GM21390 (cell line): ENCODE results near the gene RARG.

Experiments used
- ATAC-seq: cut with Tn5 transposase; IDR thresholded peaks from one replicate; pipeline ENCODE4 v1.9.1; 2021; ENCODE audit not compliant: unreplicated experiment

The RARG gene

GRCh38 chr12:53245286-53245685 is 13.3 kb upstream of the RARG start:
- ATAC-seq: no peak

DNA sequence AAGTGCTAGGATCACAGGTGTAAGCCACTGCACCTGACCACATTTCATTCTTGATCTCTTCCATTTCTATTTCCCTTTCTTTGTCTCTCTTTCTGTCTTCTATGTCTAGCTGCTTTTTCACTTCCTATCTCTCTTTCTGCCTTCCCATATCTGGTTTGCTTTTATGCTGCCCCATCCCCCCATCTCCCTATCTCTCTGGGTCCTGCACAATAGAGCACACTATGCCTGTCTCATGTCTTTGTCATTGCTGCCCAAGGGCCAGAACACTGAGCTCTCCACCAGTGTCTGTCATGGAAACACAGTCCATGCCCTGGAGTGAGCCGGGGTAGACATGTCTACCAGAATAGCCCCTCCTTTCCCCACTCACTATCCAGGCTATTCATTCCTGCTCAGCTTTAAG is 12.3 kb upstream of the RARG start:
- ATAC-seq: no peak

DNA sequence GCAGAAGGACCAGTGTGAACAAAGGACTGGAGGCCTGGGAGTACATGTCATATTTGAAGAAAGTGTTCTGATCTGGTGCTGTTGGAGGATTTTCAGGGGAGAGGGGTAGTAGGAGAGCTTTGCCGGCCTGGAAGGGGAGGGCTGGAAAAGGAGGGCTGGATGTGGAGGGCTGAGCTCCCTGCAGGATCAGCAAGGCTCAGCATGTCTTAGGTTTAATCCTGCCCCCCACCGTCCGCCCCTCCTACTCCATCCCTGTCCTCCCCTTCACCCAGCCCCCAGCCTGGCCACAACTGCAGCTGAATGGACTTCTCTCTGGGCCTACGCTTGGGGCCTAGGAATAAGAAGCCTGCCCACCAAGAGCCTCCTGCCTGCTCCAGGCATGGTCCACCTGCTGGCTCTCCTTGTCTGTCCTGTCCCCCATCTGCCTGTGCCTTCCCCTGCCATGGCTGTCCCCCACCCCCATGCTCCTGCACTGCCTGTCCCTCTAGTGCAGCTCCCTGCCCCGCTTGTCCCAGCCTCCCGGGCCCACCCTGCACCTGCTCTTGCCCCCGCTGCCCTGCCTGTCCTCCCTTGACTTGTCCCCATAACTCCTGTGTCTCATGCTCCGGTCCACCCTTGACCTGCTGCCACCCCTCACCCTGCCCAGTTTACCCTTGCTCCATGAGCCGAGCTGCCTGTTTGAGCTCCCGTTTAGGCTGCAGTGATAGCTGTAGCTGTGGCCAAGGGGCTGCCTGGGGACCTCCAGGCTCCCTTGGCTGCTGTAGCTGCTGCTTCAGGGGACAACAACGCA is 9.8 kb upstream of the RARG start:
- ATAC-seq: no peak

- ATAC-seq: no peak
Observed at GRCh38 chr12:53239643-53240258, 7.7 kb upstream of the RARG start.

DNA sequence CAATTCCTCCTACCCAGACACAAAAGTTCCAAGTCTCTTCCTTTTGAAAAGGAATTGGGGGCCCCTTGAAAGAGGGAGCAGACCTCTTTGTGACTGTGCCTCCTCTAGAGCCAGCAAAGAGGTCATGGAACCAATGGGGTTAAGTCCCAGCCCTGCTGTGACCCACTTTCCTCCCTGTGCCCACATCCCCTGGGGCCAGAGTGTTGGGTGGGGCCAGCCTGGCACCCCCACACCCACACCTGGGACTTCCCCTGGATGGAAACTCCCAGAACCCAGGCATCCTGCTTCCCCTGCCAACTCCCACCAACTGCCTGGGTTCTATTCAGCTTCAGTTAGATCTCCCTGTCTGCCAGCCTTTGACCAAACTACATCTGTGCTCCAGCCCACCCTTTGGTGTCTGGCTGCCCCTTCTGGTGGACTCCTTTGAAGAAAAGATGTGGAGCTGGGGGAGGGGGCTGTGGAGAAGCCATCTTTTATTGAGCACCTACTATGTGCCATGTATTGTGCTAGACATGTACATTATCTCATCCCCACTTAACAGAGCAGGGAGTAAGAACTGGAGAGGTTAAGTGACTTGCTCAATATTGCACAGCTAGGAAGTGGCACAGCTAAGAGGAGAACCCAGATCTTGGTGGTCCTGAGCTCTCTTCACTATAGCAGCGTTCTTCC is 4.6 kb upstream of the RARG start:
- no peak for ATAC-seq

- no peak for ATAC-seq
Observed at GRCh38 chr12:53235742-53236442, 3.9 kb upstream of the RARG start.

DNA sequence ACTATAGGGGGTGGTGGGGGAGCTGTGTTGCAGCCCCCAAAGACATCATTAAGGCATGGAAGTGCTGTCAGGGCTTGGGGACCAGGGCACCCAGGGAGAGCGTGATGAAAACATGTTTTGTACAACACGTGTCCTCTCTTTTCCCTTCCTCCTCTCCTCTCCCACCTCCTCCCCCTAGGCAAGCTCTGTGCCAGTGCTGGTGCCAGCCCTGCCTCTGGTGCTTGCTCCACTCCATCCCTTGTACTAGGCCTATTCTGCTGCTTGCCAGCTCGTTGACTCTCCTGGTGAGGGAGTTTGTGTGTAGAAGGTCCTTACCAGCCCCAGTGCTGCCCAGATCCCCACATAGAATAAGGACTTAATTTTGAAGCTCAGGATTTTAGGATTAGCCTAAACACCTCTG is 3.2 kb upstream of the RARG start:
- no peak for ATAC-seq

GRCh38 chr12:53234271-53234914 is 2.4 kb upstream of the RARG start:
- no peak for ATAC-seq

DNA sequence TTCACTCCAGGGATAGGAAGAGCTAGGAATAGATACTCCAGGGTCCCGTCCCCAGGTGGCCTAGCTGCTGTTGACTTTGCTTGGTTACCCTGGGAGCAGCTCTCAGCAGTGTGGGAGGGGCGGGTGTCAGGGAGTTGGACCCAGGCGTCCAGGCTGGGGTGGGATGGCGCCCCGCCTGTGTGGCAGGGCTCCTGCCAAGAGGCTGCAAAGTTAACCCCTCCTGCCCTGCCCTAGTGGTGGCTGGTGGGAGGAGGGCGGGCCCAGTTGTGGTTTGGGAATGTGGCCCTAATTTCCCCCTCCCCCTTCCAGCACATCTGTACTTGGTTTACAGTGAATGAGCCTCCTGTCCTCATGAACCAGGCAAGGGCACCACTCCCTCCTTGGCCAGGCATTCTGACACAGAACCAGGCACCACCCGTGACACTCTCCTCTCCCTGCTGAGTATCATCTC is 1.7 kb upstream of the RARG start:
- no peak for ATAC-seq

- no peak for ATAC-seq
Observed at GRCh38 chr12:53232646-53233461, 845 bp upstream of the RARG start.

- no peak for ATAC-seq
Observed at GRCh38 chr12:53231671-53231920, 413 bp downstream of the RARG start.

DNA sequence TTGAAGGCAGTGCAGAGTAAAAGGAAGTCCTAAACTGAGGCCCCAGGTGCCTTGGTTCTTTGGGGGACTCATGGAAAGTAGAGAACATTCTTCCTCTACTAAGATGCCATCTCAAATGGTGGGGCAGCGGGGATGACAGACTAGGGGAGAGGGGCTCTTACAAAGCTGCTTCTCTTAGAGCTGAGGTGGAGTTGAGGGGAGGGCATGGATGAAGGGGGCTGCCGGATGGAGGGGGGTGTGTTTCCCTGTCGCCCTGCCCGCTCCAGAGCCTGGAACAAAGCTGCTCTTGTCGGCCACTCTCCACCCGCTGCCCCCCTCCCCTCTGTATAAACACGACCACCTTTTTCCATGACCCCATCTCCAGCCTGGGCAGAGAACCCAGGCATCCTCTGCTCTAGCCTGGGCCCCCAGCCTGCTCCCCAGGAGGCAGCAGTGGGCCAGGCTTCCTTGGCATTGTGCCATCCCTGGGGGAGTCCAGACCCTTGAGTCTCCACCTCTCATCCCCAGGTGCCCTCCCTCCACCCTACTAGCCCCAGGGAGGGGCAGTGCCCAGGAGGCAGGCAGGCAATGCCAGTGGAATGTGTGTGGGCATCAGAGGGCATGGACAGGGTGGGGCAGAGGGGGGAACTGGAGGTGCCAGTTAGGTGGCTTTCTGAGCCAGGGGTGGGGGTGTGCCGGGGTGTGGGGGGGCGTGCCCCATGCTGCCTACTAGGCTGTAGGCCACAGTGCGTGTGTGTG is 1.7 kb downstream of the RARG start:
- no peak for ATAC-seq

- no peak for ATAC-seq
Observed at GRCh38 chr12:53229454-53229853, 2.6 kb downstream of the RARG start.

DNA sequence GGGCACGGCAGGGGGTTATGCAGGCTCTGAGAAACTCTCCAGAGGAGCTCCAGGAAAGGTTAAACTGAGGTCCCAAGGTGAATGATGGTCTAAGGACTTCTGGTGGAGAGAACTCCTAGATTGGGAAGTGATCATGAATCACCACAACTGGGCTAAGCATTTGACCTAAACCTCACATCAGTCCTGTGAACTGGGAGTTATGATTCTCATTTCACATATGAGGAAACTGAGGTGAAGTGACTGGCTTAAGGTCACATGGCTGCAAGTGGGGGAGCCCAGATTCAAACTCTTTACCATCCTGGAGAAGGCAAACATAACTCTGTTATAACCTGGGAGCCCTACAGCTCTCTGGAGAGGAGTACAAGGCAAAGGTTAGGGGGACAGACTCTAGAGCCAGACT is 4.2 kb downstream of the RARG start:
- ATAC-seq: no peak

GRCh38 chr12:53227341-53227740 is 4.7 kb downstream of the RARG start:
- ATAC-seq: no peak

- ATAC-seq: no peak
Observed at GRCh38 chr12:53226815-53227214, 5.2 kb downstream of the RARG start.

DNA sequence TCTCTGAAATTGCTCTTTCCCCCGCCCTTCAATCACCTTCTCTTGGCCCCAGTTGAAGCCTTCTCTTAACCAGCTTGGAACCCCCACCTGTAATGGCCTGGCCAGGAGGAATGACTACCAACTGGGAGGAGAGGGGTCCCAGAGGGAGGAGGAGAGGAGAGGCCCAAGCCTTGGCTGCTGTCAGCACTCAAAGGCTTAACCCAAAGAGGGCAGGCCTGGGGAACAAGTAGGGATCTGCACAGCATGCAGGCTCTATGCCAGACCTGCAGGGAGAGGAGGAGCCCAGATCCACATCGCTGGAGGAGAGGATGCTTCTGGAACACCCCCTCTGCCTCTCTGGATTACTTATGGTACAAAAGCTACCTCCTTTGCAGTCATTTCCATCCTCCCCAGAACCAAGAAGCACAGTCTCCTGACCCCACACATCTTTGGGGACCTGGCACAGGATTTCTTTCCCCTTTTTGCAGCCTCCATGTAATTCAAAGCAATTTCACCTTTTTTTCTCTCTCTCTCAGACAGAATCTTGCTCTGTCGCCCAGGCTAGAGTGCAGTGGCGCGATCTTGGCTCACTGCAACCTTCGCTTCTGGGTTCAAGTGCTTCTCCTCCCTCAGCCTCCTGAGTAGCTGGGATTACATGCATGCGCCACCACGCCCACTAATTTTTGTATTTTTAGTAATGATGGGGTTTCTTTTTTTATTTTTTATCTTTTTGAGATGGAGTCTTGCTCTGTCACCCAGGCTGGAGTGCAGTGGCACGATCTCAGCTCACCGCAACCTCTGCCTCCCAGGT is 6.2 kb downstream of the RARG start:
- no peak for ATAC-seq

DNA sequence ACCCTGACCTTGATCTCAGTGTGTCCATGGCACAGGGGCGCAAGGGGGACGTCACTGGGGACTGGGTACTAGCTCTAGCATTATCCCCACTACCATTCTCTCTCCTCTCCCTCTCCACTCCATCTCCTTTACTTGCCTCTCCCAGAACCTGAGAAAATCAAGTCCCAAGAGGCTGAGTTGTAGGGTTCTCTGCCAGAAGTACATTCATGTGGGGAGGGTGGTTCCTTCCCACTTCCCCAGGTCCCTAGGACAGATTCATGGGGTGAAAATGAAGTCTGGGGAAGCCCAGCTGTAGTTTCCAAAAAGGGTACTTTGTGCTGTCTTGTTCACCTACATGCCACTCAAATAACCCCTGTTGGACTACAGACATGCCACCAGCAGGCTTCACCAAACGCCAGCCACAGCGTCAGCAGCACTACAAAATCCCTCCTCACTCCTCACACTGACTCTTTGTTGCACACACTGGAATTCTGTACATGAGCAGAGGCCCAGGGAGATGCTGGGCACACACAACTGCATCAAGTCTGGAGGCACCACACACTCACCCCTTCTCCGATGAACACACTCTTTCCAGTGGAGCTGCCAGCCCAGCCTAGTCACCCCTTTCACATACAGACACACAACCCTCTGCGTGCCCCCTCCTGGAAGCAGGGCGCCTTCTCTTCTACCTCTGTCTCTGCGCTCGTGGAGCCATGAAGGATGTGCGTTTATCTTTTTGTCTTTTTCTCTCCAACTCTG is 6.9 kb downstream of the RARG start:
- ATAC-seq: no peak
